NCI-H345 treated with DMSO at 0.1 percent for 48 hours (cell line): ENCODE measurements around the gene DBNDD1.

Experiments
- DNase-seq: peaks from one replicate; lab custom pipeline; 2025; ENCODE audit not compliant: unreplicated experiment; lab: John Stamatoyannopoulos, UW

Gene DBNDD1

GRCh38 chr16:90037276-90037675 is 18.0 kb upstream of the DBNDD1 start:
- no peak for DNase-seq

GRCh38 chr16:90035902-90036301 is 16.6 kb upstream of the DBNDD1 start:
- no peak for DNase-seq

GRCh38 chr16:90034504-90034903 is 15.2 kb upstream of the DBNDD1 start:
- DNase-seq, result no peak

- no peak for DNase-seq
Measured at GRCh38 chr16:90033387-90033786, 14.1 kb upstream of the DBNDD1 start.

GRCh38 chr16:90032674-90033331 is 13.5 kb upstream of the DBNDD1 start:
- no peak for DNase-seq

GRCh38 chr16:90031931-90032673 is 12.8 kb upstream of the DBNDD1 start:
- DNase-seq, result no peak

GRCh38 chr16:90031186-90031930 is 12.1 kb upstream of the DBNDD1 start:
- no peak for DNase-seq

- no peak for DNase-seq
Measured at GRCh38 chr16:90028985-90029384, 9.7 kb upstream of the DBNDD1 start.

GRCh38 chr16:90027611-90028010 is 8.4 kb upstream of the DBNDD1 start:
- DNase-seq, result no peak

GRCh38 chr16:90026135-90026534 is 6.9 kb upstream of the DBNDD1 start:
- no peak for DNase-seq

GRCh38 chr16:90023078-90023447 is 3.8 kb upstream of the DBNDD1 start:
- DNase-seq, result no peak

- DNase-seq, result peak; percentile 72
Measured at GRCh38 chr16:90022209-90023077, 3.2 kb upstream of the DBNDD1 start.

- no peak for DNase-seq
Measured at GRCh38 chr16:90020838-90021382, 1.7 kb upstream of the DBNDD1 start.

- no peak for DNase-seq
Measured at GRCh38 chr16:90020260-90020837, 1.1 kb upstream of the DBNDD1 start.

- DNase-seq, result peak; percentile 28
Measured at GRCh38 chr16:90019543-90020259, 445 bp upstream of the DBNDD1 start.

- DNase-seq, result no peak
Measured at GRCh38 chr16:90018297-90018651, 982 bp downstream of the DBNDD1 start.

- DNase-seq, result no peak
Measured at GRCh38 chr16:90016339-90016950, 2.8 kb downstream of the DBNDD1 start.

- DNase-seq, result no peak
Measured at GRCh38 chr16:90015586-90016338, 3.5 kb downstream of the DBNDD1 start.
